Lung (tissue), 12 donors: ENCODE results near the gene HCRTR2. TPM values are rescaled to one million over a fixed set of nuclear protein-coding genes. Genes with fewer than 3 reads are reported as not detected.
"Not testable (repeated sequence)": the region's sequence is repeated elsewhere in the genome, so short reads cannot be mapped to it uniquely, and the experiment has no call there.

Source experiments
- ATAC-seq: fragments of 200-7000 bp; cut with Tn5 transposase; one replicate; pipeline ENCODE4 v1.9.1; 2020; ENCODE audit warnings: moderate number of reproducible peaks; ENCODE audit not compliant: insufficient read depth, low FRiP score
- DNase-seq, 3 donors: peaks; one replicate each; pipeline ENCODE4 v3.0.0-alpha.2; 2013 to 2017
- H3K27ac ChIP-seq, 2 donors: one replicate each; pipeline ENCODE4 v1.5.1; 2013; ENCODE audit warnings: mild to moderate bottlenecking in 2 of 2, moderate library complexity in 2 of 2, control low read depth in 1 of 2, inconsistent platforms in 1 of 2, low read depth in 1 of 2, low read length in 1 of 2
- H3K27me3 ChIP-seq, 3 donors: one replicate each; pipeline ENCODE4 v1.5.1; 2013; ENCODE audit warnings: low read length in 2 of 3; ENCODE audit not compliant: control insufficient read depth in 3 of 3, insufficient read depth in 3 of 3
- H3K36me3 ChIP-seq, 4 donors: one replicate each; pipeline ENCODE4 v1.5.1; 2013; ENCODE audit warnings: low read length in 4 of 4, mild to moderate bottlenecking in 1 of 4, moderate library complexity in 1 of 4; ENCODE audit not compliant: control insufficient read depth in 4 of 4, insufficient read depth in 4 of 4
- H3K4me1 ChIP-seq, 5 donors: one replicate each; pipeline ENCODE4 v1.5.1; 2013; ENCODE audit warnings: low read length in 5 of 5, mild to moderate bottlenecking in 2 of 5, moderate library complexity in 1 of 5; ENCODE audit not compliant: control insufficient read depth in 5 of 5, insufficient read depth in 5 of 5
- H3K4me3 ChIP-seq: one replicate; pipeline ENCODE4 v1.5.1; 2013; ENCODE audit warnings: mild to moderate bottlenecking, control low read depth, moderate library complexity
- H3K9ac ChIP-seq, 2 donors: one replicate each; pipeline ENCODE4 v1.5.1; 2013; ENCODE audit warnings: low read length in 2 of 2, control low read depth in 1 of 2; ENCODE audit not compliant: insufficient read depth in 1 of 2
- H3K9me3 ChIP-seq, 4 donors: one replicate each; pipeline ENCODE4 v1.5.1; 2013; ENCODE audit warnings: low read length in 3 of 4, mild to moderate bottlenecking in 1 of 4, moderate library complexity in 1 of 4; ENCODE audit not compliant: control insufficient read depth in 4 of 4, insufficient read depth in 3 of 4
- WGBS, 2 donors: extraction: QIAGEN DNeasy Blood & Tissue Kit; methylation state at CpG; one replicate each; pipeline ENCODE4 v1.1.7; 2013; 5-methylcytosine and 5-hydroxymethylcytosine counted together
- polyA plus RNA-seq, 2 donors: library from polyadenylated mRNA; stranded (reverse); fragments of 200-250 nt; gene quantifications; one replicate each; pipeline ENCODE4 v1.2.1, GENCODE V29; 2013
- total RNA-seq, 2 donors: library from RNA; depleted of rRNA in 1 of 2; stranded (reverse); fragments of >200 nt in 1 of 2; gene quantifications; one replicate each; pipeline ENCODE4 v1.2.1, GENCODE V29; 2014 to 2021
- TF ChIP-seq, protein P1 (sequence below): IDR thresholded peaks from 2 replicates; pipeline ENCODE4 v1.5.1; 2012; ENCODE audit warnings: mild to moderate bottlenecking; ENCODE audit errors: control extremely low read depth, extremely low read depth
- donor health status: control.
- donor health status: control.
- donor health status: Bipolar disorder and iron deficiency.
- donor health status: healthy.
- donor health status: DM: yes; HTN: yes; CAD: no.

Gene HCRTR2
- total and polyA plus RNA-seq, 4 donors, result not detected

DNA sequence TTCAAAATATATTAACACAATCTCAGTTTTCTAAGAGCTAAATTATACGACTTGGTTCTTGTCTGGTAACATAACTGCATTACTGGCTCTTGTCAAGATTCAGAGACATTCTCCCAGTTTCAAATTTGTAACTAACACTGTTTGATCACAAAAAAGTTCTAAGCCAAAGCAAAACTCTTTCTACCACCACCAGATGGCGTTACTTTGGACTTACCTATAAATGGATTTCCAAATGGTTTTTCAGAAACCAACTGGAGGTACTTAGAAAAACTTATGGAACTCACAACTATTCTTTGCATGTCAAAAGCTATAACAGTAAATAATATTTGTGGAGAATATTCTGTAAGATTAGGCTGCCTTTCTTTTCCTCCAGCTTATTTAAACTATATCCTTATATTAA is 118.8 kb downstream of the HCRTR2 start:
- Histone ChIP-seq H3K4me1 (no peaks in the 10 kb centered on the region), H3K27ac (no peak overlapping the region), H3K9ac (no peak overlapping the region), H3K4me3 (no peak overlapping the region), H3K27me3 (no peaks in the 10 kb centered on the region), H3K9me3 (no peaks in the 10 kb centered on the region), H3K36me3 (no peaks in the 10 kb centered on the region)
- 56 to 64% methylated on average over 2 of the region's 2 CpGs for WGBS, 2 donors
- TF ChIP-seq, protein P1, sequence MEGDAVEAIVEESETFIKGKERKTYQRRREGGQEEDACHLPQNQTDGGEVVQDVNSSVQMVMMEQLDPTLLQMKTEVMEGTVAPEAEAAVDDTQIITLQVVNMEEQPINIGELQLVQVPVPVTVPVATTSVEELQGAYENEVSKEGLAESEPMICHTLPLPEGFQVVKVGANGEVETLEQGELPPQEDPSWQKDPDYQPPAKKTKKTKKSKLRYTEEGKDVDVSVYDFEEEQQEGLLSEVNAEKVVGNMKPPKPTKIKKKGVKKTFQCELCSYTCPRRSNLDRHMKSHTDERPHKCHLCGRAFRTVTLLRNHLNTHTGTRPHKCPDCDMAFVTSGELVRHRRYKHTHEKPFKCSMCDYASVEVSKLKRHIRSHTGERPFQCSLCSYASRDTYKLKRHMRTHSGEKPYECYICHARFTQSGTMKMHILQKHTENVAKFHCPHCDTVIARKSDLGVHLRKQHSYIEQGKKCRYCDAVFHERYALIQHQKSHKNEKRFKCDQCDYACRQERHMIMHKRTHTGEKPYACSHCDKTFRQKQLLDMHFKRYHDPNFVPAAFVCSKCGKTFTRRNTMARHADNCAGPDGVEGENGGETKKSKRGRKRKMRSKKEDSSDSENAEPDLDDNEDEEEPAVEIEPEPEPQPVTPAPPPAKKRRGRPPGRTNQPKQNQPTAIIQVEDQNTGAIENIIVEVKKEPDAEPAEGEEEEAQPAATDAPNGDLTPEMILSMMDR, result no peak
- ATAC-seq (no peak), DNase-seq (no peak)

DNA sequence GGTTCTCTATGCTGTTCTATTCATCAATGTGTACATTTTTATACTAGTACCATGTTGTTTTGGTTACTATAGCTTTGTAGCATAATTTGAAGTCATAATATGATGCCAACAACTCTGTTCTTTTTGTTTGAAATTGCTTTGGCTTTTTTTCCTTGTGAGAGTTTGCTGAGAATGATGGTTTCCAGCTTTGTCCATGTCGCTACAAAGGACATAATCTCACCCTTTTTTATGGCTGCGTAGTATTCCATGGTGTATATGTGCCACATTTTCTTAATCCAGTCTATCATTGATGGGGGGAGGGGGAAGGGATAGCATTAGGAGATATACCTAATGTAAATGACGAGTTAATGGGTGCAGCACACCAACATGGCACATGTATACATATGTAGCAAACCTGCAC is 122.9 kb downstream of the HCRTR2 start:
- H3K4me3 ChIP-seq, H3K4me1 ChIP-seq, H3K9ac ChIP-seq, H3K9me3 ChIP-seq, H3K36me3 ChIP-seq, H3K27me3 ChIP-seq, H3K27ac ChIP-seq, DNase-seq, ATAC-seq: not testable (repeated sequence)
- 83 to 93% methylated on average over 3 of the region's 3 CpGs for WGBS, 2 donors

DNA sequence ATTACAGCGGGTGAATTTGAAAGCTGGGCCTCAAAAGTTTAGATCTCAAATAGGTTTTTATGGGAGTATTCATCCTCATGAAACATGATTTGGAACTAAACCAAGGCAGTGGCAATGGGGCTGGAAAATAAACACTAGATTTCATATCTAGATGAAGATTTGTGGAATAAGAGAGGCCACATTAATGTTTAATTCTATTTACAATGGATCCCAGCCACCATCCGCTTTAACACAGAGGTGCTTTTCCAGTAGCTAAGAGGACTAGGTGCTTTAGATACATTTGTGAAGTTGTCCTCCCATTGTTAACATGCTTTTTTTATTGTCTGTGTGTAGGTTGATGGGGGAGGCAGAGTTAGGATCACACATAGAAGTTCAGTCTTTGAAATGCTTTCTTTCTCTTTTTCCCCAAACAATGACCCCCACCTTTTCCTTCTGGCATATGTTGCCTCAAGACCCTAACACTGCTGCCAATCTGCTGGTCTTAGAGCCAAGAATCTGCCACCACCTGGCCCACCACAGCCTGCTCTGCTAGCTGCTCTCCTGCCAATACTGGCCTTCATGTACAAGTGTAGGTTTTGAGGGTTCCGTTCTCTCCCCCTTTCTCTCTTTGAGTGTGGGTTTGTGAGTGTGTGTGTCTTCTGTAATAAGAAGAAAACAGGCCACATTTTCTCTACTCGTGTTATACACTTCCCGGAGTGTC is 125.1 kb downstream of the HCRTR2 start:
- Histone ChIP-seq H3K9me3 (no peaks in the 10 kb centered on the region), H3K36me3 (no peaks in the 10 kb centered on the region), H3K4me1 (peaks cover 0 to 7% (median 4%) of the 10 kb centered on the region in 5 donors), H3K9ac (no peak overlapping the region), H3K27me3 (no peaks in the 10 kb centered on the region), H3K4me3 (no peak overlapping the region), H3K27ac (no peak overlapping the region)
- ATAC-seq, result no peak
- peak; percentile 70 to 75 (median 73) for DNase-seq
- WGBS, 2 donors, result 51 to 81% methylated on average over 5 of the region's 5 CpGs
- TF ChIP-seq, protein P1, result no peak

DNA sequence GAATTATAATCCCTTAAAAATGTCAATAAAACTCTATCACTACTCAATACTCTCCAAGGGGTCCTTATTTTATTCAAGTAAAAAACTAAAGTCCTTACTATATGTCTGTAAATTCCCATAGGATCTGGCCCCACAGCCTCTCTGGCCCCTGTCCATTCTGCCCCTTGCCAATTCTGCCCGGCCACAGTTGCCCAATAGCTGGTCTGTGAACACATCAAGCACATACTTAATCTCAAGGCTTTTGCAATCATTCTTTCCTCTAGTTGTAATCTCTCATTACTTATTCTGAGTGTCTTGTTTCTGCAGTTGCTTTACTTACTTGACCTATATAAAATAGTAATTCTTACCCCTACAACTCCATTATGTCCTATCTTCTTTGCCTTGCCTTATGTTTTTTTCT is 130.4 kb downstream of the HCRTR2 start:
- ATAC-seq, result no peak
- H3K9me3 ChIP-seq, result no peaks in the 10 kb centered on the region
- DNase-seq, result no peak
- H3K4me3 ChIP-seq, result no peak overlapping the region
- no peaks in the 10 kb centered on the region for H3K27me3 ChIP-seq
- peaks cover 0 to 3% (median 0%) of the 10 kb centered on the region in 5 donors for H3K4me1 ChIP-seq
- H3K27ac ChIP-seq, result no peak overlapping the region
- TF ChIP-seq, protein P1, result no peak
- no peak overlapping the region for H3K9ac ChIP-seq
- 48 to 63% methylated on average over 1 of the region's 1 CpG for WGBS, 2 donors
- no peaks in the 10 kb centered on the region for H3K36me3 ChIP-seq
